GM12878 (cell line): ENCODE data around the gene MIEN1.

Source experiments
- ATF7 ChIP-seq: fragments of 450-650 bp; IDR thresholded peaks from 2 replicates; pipeline ENCODE4 v1.6.1; 2016; ENCODE audit warnings: low read depth, mild to moderate bottlenecking
- FOXM1 ChIP-seq: IDR thresholded peaks from 2 replicates; pipeline ENCODE4 v1.6.1; 2012; ENCODE audit warnings: low read depth, mild to moderate bottlenecking, inconsistent platforms, low read length, moderate library complexity
- POLR2AphosphoS2 ChIP-seq: IDR thresholded peaks from 2 replicates; pipeline ENCODE4 v1.6.1; 2011; ENCODE audit warnings: low read depth, mild to moderate bottlenecking, low read length, improper control_type of control experiment, moderate library complexity
- RAD51 ChIP-seq: fragments of 450-650 bp; IDR thresholded peaks from 2 replicates; pipeline ENCODE4 v1.6.1; 2016; ENCODE audit warnings: moderate library complexity, mild to moderate bottlenecking, inconsistent platforms
- TF ChIP-seq, protein P1 (sequence below): fragments of 450-650 bp; IDR thresholded peaks from 2 replicates; pipeline ENCODE4 v1.6.1; 2017; ENCODE audit warnings: antibody characterized with exemption, mild to moderate bottlenecking, moderate library complexity
- TF ChIP-seq, protein P2 (sequence below), 3 experiments: IDR thresholded peaks in 2 of 3; conservative IDR thresholded peaks in 1 of 3; 2 replicates each; pipeline ENCODE4 v1.5.1; 2011; ENCODE audit warnings: low read depth in 3 of 3, low read length in 3 of 3, mild to moderate bottlenecking in 3 of 3, control low read depth in 2 of 3, moderate library complexity in 2 of 3, inconsistent platforms in 1 of 3, mixed read lengths in 1 of 3; ENCODE audit not compliant: control insufficient read depth in 2 of 3, insufficient read depth in 1 of 3; ENCODE audit errors: extremely low read depth in 1 of 3

DNA sequence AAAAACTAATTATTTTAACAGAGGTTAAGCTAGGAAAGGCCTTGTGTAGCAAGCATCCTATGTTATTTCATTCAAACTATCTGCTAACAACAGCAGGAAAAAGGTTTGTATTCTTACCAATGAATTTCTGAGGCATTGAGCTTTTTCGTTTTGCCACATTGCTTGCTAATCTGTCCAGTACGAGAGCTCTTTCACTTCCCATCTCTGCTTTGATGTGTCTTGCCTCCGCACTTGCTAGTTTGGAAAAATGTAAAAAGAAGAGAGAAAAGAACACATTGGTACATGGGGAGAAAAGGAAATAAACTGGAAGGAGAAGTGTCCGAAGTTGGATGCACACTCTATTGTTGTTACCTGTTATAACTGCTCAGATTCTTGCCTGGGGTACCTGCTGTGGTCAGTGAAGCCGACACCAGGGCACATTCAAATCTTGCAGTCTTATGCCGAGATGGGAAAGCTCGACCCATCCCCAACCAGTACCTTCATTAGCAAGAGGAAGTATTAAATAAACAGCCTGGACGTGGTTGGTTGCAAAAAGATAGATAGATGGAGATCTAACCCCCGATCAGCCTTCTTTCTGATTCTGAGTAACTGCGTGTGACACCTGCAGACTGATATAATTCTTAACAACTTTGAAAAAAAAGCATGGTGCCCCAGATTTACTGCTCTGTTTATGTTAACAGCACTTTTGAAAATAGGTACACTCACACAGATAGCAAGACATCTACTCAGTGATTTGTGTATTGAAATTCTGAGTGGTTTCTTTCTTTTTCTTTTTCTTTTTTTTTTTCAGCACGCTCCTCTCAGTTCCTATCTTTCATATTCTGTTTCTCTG is 47.4 kb upstream of the MIEN1 start:
- TF ChIP-seq, protein P1, sequence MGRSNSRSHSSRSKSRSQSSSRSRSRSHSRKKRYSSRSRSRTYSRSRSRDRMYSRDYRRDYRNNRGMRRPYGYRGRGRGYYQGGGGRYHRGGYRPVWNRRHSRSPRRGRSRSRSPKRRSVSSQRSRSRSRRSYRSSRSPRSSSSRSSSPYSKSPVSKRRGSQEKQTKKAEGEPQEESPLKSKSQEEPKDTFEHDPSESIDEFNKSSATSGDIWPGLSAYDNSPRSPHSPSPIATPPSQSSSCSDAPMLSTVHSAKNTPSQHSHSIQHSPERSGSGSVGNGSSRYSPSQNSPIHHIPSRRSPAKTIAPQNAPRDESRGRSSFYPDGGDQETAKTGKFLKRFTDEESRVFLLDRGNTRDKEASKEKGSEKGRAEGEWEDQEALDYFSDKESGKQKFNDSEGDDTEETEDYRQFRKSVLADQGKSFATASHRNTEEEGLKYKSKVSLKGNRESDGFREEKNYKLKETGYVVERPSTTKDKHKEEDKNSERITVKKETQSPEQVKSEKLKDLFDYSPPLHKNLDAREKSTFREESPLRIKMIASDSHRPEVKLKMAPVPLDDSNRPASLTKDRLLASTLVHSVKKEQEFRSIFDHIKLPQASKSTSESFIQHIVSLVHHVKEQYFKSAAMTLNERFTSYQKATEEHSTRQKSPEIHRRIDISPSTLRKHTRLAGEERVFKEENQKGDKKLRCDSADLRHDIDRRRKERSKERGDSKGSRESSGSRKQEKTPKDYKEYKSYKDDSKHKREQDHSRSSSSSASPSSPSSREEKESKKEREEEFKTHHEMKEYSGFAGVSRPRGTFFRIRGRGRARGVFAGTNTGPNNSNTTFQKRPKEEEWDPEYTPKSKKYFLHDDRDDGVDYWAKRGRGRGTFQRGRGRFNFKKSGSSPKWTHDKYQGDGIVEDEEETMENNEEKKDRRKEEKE = no peak
- peak; percentile 61; the same call in 1 of the 2 replicates for TF ChIP-seq ATF7
- TF ChIP-seq FOXM1 = peak; percentile 74
- TF ChIP-seq, protein P2, sequence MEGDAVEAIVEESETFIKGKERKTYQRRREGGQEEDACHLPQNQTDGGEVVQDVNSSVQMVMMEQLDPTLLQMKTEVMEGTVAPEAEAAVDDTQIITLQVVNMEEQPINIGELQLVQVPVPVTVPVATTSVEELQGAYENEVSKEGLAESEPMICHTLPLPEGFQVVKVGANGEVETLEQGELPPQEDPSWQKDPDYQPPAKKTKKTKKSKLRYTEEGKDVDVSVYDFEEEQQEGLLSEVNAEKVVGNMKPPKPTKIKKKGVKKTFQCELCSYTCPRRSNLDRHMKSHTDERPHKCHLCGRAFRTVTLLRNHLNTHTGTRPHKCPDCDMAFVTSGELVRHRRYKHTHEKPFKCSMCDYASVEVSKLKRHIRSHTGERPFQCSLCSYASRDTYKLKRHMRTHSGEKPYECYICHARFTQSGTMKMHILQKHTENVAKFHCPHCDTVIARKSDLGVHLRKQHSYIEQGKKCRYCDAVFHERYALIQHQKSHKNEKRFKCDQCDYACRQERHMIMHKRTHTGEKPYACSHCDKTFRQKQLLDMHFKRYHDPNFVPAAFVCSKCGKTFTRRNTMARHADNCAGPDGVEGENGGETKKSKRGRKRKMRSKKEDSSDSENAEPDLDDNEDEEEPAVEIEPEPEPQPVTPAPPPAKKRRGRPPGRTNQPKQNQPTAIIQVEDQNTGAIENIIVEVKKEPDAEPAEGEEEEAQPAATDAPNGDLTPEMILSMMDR (IDR thresholded peaks at IDR 0.05 in 2 of 3, conservative IDR thresholded peaks at IDR 0.05 in 1 of 3; ENCODE audit: control insufficient read depth in 2 of 3, extremely low read depth in 1 of 3, insufficient read depth in 1 of 3, low read depth in 3 of 3, low read length in 3 of 3) = no peak
- no peak; the same call in 1 of the 2 replicates for TF ChIP-seq RAD51
- TF ChIP-seq POLR2AphosphoS2 = 0 out of 2 replicates have a peak, but pooled peaks have one; percentile 15
